ENCODE data around the gene CYP26B1. TPM values are rescaled to one million over a fixed set of nuclear protein-coding genes. Genes with fewer than 3 reads are reported as not detected.

The CYP26B1 gene
- total RNA-seq, 2 donors from 2014 or later, result 6.0 to 20.8 TPM

DNA sequence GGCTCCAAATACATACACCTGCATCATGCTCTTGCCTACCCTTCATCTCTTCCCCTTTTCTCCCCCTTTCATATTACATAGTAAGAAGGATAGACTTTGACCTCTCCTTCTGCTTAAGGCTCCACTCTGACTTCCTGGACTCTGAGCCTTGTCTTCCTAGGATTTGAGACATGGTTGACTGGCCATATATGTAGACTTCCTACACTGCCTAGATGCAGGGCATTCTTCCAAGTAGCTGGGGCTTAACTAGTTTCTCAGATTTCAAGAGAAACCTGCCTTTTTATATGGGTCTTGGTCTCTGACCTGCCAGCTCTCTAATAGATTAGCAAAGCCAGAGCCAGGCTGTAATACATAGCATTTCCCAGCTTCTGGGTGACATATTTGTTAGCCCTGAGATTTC is 35.4 kb upstream of the CYP26B1 start:
- no peak for ATAC-seq (ENCODE audit: insufficient number of reproducible peaks, low FRiP score, low read depth)

DNA sequence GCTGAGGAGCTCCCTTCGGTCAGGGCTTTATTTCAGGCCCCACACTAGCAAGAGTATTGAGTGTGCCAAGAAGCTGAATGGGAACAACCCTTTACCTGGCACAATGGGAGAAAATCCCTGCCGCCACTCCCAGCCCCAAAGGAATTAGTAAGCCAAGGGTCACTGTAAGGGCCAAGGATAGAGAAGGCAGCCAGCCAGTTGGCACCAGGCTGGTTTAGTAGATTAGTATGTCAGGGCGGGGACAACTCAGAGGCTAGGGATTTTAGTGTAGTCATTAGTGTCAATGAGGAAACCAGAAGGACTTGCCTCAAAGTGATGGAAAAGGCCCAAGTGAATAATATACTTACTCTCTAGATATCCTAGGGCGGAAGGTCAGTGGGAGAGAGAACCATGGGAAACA is 34.9 kb upstream of the CYP26B1 start:
- no peak for ATAC-seq (ENCODE audit: insufficient number of reproducible peaks, low FRiP score, low read depth)
- Histone ChIP-seq H3K4me3 (no peak overlapping the region), H3K9me3 (no peaks in the 10 kb centered on the region), H3K36me3 (no peaks in the 10 kb centered on the region), H3K27me3 (replicated peaks; ENCODE audit: insufficient read depth) (no peaks in the 10 kb centered on the region), H3K27ac (no peak overlapping the region), H3K4me1 (ENCODE audit: control insufficient read depth in 1 of 2, low read depth in 2 of 2) (peaks cover 0 to 7% of the 10 kb centered on the region in 2 donors)
- no peak for DNase-seq (ENCODE audit: low spot score)
- TF ChIP-seq, protein P1, sequence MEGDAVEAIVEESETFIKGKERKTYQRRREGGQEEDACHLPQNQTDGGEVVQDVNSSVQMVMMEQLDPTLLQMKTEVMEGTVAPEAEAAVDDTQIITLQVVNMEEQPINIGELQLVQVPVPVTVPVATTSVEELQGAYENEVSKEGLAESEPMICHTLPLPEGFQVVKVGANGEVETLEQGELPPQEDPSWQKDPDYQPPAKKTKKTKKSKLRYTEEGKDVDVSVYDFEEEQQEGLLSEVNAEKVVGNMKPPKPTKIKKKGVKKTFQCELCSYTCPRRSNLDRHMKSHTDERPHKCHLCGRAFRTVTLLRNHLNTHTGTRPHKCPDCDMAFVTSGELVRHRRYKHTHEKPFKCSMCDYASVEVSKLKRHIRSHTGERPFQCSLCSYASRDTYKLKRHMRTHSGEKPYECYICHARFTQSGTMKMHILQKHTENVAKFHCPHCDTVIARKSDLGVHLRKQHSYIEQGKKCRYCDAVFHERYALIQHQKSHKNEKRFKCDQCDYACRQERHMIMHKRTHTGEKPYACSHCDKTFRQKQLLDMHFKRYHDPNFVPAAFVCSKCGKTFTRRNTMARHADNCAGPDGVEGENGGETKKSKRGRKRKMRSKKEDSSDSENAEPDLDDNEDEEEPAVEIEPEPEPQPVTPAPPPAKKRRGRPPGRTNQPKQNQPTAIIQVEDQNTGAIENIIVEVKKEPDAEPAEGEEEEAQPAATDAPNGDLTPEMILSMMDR (IDR thresholded peaks at IDR 0.05), result no peak

More for the DNA sequence above, 35.4 kb upstream of the CYP26B1 start:
- H3K27me3 ChIP-seq (replicated peaks; ENCODE audit: insufficient read depth), result no peaks in the 10 kb centered on the region
- H3K27ac ChIP-seq, result no peak overlapping the region
- TF ChIP-seq, protein P1 (IDR thresholded peaks at IDR 0.05), result no peak
- H3K9me3 ChIP-seq, result no peaks in the 10 kb centered on the region
- DNase-seq (ENCODE audit: low spot score), result no peak
- no peak overlapping the region for H3K4me3 ChIP-seq
- peaks cover 0 to 7% of the 10 kb centered on the region in 2 donors for H3K4me1 ChIP-seq (ENCODE audit: control insufficient read depth in 1 of 2, low read depth in 2 of 2)
- H3K36me3 ChIP-seq, result no peaks in the 10 kb centered on the region

DNA sequence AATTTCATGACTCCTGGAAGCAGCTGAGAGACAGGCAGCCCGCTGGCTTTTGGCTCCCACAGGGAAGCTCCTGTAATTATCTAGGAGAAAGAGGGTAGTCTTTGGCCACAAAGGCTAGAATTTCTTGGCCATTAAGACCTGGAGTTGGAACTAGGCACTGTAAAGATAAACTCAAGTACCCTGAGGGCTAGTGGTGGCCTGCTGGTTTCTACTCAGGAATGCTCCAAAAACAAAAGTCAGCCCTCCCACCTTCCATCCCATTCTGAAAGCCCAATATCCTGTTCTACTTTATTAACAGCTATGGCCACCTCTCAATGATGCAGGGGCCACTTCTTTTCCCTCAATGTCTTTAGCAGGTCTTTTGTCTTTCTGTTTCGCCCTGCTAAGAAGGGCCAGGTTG is 34.0 kb upstream of the CYP26B1 start:
- H3K27ac ChIP-seq, result no peak overlapping the region
- no peaks in the 10 kb centered on the region for H3K36me3 ChIP-seq
- H3K27me3 ChIP-seq (replicated peaks; ENCODE audit: insufficient read depth), result no peaks in the 10 kb centered on the region
- H3K4me3 ChIP-seq, result no peak overlapping the region
- peaks cover 0 to 7% of the 10 kb centered on the region in 2 donors for H3K4me1 ChIP-seq (ENCODE audit: control insufficient read depth in 1 of 2, low read depth in 2 of 2)
- ATAC-seq (ENCODE audit: insufficient number of reproducible peaks, low FRiP score, low read depth) (no peak), DNase-seq (ENCODE audit: low spot score) (no peak)
- TF ChIP-seq, protein P1 (IDR thresholded peaks at IDR 0.05), result no peak
- H3K9me3 ChIP-seq, result no peaks in the 10 kb centered on the region

DNA sequence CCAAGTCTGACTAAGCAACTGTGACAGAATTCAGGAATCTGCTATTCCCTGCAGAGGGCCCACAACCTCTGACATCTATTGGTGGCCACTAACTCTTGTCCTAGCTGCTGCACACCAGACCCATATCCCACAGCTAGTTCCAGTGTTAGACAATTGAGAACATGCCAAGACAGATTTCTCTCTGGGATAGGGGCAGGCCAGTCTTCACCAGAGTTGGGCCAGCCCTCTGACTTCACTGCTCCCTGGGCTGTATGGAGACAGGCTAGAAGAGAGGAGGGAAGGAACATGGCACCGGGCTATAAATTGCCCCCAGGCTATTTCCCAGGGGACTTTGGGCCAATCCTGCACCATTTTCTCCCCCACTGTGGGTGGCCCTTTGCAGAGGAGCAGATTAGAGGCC is 32.7 kb upstream of the CYP26B1 start:
- peaks cover 0 to 5% of the 10 kb centered on the region in 2 donors for H3K4me1 ChIP-seq (ENCODE audit: control insufficient read depth in 1 of 2, low read depth in 2 of 2)
- DNase-seq (ENCODE audit: low spot score), result no peak
- ATAC-seq (ENCODE audit: insufficient number of reproducible peaks, low FRiP score, low read depth), result no peak
- no peaks in the 10 kb centered on the region for H3K36me3 ChIP-seq
- TF ChIP-seq, protein P1 (IDR thresholded peaks at IDR 0.05), result no peak
- H3K4me3 ChIP-seq, result no peak overlapping the region
- no peaks in the 10 kb centered on the region for H3K27me3 ChIP-seq (replicated peaks; ENCODE audit: insufficient read depth)
- H3K27ac ChIP-seq, result no peak overlapping the region
- no peaks in the 10 kb centered on the region for H3K9me3 ChIP-seq

DNA sequence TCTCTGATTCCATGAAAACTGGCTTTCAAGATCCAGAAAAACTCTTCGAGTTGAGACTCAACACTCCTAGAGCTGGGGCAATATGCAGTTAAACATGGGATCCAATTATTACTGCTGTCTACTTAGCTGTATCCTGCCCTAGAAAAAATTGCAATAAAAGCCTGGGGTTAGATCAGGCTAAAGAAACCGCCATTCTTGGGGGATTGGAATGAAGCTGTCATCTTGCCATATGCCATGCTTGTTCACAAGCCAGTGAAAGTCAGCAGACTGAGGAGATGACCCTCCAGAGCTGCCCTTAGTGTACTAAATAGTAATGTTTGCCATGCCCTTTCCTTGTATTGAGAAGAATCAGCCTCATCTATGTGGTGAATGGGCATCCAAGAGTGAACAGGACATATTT is 30.9 kb upstream of the CYP26B1 start:
- Histone ChIP-seq H3K27ac (no peak overlapping the region), H3K4me1 (ENCODE audit: control insufficient read depth in 1 of 2, low read depth in 2 of 2) (no peaks in the 10 kb centered on the region), H3K9me3 (no peaks in the 10 kb centered on the region), H3K4me3 (no peak overlapping the region), H3K27me3 (replicated peaks; ENCODE audit: insufficient read depth) (no peaks in the 10 kb centered on the region), H3K36me3 (no peaks in the 10 kb centered on the region)
- TF ChIP-seq, protein P1 (IDR thresholded peaks at IDR 0.05), result no peak
- ATAC-seq (ENCODE audit: insufficient number of reproducible peaks, low FRiP score, low read depth), result no peak
- no peak for DNase-seq (ENCODE audit: low spot score)

Measured in thoracic aorta (tissue), 2 donors.